ENCODE results near the gene HLA-DOB. TPM values are rescaled to one million over a fixed set of nuclear protein-coding genes. Genes with fewer than 3 reads are reported as not detected.

The HLA-DOB gene
- total and polyA plus RNA-seq, 2 donors (not counting 1 experiment from before 2014, with no cell fraction given), result under 0.01 to 0.49 TPM

DNA sequence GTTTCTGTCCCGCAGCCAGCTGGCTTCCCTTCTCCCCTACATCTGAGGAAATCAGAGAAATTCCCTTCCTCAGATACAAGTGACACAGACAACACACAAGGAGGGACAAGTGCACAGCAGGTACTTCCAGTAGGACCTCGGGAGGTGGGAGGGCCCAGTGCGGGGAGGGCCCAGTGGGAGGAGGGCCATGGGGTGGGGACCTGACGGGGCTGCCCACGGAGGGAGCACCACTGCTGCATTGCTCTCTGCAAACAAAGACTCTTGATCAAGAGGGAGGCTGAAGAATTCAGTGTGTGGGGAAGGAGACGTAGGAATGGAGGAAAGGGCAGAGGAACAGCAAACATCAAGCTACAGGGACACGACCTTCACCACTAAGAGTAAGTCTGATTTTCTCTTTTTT lies 12.7 kb upstream of the HLA-DOB start:
- Histone ChIP-seq H3K79me2 (ENCODE audit: control insufficient read depth, insufficient read depth, low read length) (no peaks in the 10 kb centered on the region), H3K36me3 (ENCODE audit: control insufficient read depth, insufficient read depth, low read length) (peaks cover 6% of the 10 kb centered on the region), H3K9ac (ENCODE audit: insufficient read depth, low read length) (no peak overlapping the region), H3K4me2 (ENCODE audit: extremely low read depth, insufficient read depth, low read length) (no peak overlapping the region), H4K20me1 (ENCODE audit: control insufficient read depth, extremely low read depth, insufficient read depth, low read length) (no peaks in the 10 kb centered on the region), H3K9me3 (ENCODE audit: control insufficient read depth, insufficient read depth, low read depth, low read length) (no peaks in the 10 kb centered on the region), H3K4me3 (replicated peaks in 1 of 4; ENCODE audit: control extremely low read depth in 1 of 4, insufficient read depth in 1 of 4, low read depth in 3 of 4, low read length in 4 of 4) (no peak overlapping the region), H3K27ac (ENCODE audit: insufficient read depth, low read length) (no peak overlapping the region), H2AFZ (ENCODE audit: low read length) (no peak overlapping the region), H3K4me1 (ENCODE audit: control insufficient read depth, extremely low read depth, insufficient read depth, low read length) (no peaks in the 10 kb centered on the region), H3K27me3 (ENCODE audit: control insufficient read depth, insufficient read depth, low read length) (no peaks in the 10 kb centered on the region)
- TF ChIP-seq, protein P1, sequence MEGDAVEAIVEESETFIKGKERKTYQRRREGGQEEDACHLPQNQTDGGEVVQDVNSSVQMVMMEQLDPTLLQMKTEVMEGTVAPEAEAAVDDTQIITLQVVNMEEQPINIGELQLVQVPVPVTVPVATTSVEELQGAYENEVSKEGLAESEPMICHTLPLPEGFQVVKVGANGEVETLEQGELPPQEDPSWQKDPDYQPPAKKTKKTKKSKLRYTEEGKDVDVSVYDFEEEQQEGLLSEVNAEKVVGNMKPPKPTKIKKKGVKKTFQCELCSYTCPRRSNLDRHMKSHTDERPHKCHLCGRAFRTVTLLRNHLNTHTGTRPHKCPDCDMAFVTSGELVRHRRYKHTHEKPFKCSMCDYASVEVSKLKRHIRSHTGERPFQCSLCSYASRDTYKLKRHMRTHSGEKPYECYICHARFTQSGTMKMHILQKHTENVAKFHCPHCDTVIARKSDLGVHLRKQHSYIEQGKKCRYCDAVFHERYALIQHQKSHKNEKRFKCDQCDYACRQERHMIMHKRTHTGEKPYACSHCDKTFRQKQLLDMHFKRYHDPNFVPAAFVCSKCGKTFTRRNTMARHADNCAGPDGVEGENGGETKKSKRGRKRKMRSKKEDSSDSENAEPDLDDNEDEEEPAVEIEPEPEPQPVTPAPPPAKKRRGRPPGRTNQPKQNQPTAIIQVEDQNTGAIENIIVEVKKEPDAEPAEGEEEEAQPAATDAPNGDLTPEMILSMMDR (conservative IDR thresholded peaks at IDR 0.05 in 1 of 2, IDR thresholded peaks at IDR 0.05 in 1 of 2; ENCODE audit: low read depth in 1 of 2, low read length in 2 of 2), result no peak
- no peak for TF ChIP-seq EZH2 (IDR thresholded peaks at IDR 0.05; ENCODE audit: low read length, missing control alignments)
- DNase-seq (ENCODE audit: low read depth in 2 of 2), result no peak

- H3K27ac ChIP-seq (ENCODE audit: insufficient read depth, low read length), result no peak overlapping the region
- no peaks in the 10 kb centered on the region for H3K4me1 ChIP-seq (ENCODE audit: control insufficient read depth, extremely low read depth, insufficient read depth, low read length)
- peaks cover 4% of the 10 kb centered on the region for H3K36me3 ChIP-seq (ENCODE audit: control insufficient read depth, insufficient read depth, low read length)
- no peaks in the 10 kb centered on the region for H4K20me1 ChIP-seq (ENCODE audit: control insufficient read depth, extremely low read depth, insufficient read depth, low read length)
- no peaks in the 10 kb centered on the region for H3K9me3 ChIP-seq (ENCODE audit: control insufficient read depth, insufficient read depth, low read depth, low read length)
- H3K4me3 ChIP-seq (replicated peaks in 1 of 4; ENCODE audit: control extremely low read depth in 1 of 4, insufficient read depth in 1 of 4, low read depth in 3 of 4, low read length in 4 of 4), result no peak overlapping the region
- no peak for DNase-seq (ENCODE audit: low read depth in 2 of 2)
- H3K79me2 ChIP-seq (ENCODE audit: control insufficient read depth, insufficient read depth, low read length), result no peaks in the 10 kb centered on the region
- no peaks in the 10 kb centered on the region for H3K27me3 ChIP-seq (ENCODE audit: control insufficient read depth, insufficient read depth, low read length)
- no peak overlapping the region for H2AFZ ChIP-seq (ENCODE audit: low read length)
- H3K9ac ChIP-seq (ENCODE audit: insufficient read depth, low read length), result no peak overlapping the region
- no peak overlapping the region for H3K4me2 ChIP-seq (ENCODE audit: extremely low read depth, insufficient read depth, low read length)
- TF ChIP-seq, protein P1 (conservative IDR thresholded peaks at IDR 0.05 in 1 of 2, IDR thresholded peaks at IDR 0.05 in 1 of 2; ENCODE audit: low read depth in 1 of 2, low read length in 2 of 2), result no peak
- TF ChIP-seq EZH2 (IDR thresholded peaks at IDR 0.05; ENCODE audit: low read length, missing control alignments), result no peak
Measured at GRCh38 chr6:32827025-32827424, 10.2 kb upstream of the HLA-DOB start.

DNA sequence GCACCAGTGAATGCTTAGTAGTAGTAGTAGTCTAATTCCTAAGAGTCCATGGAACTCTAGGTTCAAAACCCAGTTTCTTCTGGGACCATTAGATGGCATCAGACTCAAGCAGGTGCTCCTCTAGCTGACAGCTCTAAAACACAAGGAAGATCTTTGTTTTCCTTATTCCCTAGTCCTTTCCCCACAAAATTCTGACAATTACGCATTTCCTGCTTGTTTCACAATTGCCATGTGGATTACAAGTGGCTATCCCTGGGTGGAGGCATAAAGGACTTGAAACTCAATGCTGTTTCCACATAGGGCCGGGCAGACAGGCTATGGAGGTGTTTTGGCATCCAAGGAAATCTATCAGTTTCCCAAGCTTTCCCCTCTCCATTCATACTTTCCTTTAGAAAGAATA lies 9.2 kb upstream of the HLA-DOB start:
- no peak for TF ChIP-seq EZH2 (IDR thresholded peaks at IDR 0.05; ENCODE audit: low read length, missing control alignments)
- TF ChIP-seq, protein P1 (conservative IDR thresholded peaks at IDR 0.05 in 1 of 2, IDR thresholded peaks at IDR 0.05 in 1 of 2; ENCODE audit: low read depth in 1 of 2, low read length in 2 of 2), result peak in 1 of 2 donors; percentile 36
- Histone ChIP-seq H3K27me3 (ENCODE audit: control insufficient read depth, insufficient read depth, low read length) (no peaks in the 10 kb centered on the region), H3K9me3 (ENCODE audit: control insufficient read depth, insufficient read depth, low read depth, low read length) (no peaks in the 10 kb centered on the region), H2AFZ (ENCODE audit: low read length) (no peak overlapping the region), H3K36me3 (ENCODE audit: control insufficient read depth, insufficient read depth, low read length) (peaks cover 4% of the 10 kb centered on the region), H3K79me2 (ENCODE audit: control insufficient read depth, insufficient read depth, low read length) (no peaks in the 10 kb centered on the region), H3K4me1 (ENCODE audit: control insufficient read depth, extremely low read depth, insufficient read depth, low read length) (no peaks in the 10 kb centered on the region), H4K20me1 (ENCODE audit: control insufficient read depth, extremely low read depth, insufficient read depth, low read length) (no peaks in the 10 kb centered on the region), H3K4me3 (replicated peaks in 1 of 4; ENCODE audit: control extremely low read depth in 1 of 4, insufficient read depth in 1 of 4, low read depth in 3 of 4, low read length in 4 of 4) (no peak overlapping the region), H3K9ac (ENCODE audit: insufficient read depth, low read length) (no peak overlapping the region), H3K27ac (ENCODE audit: insufficient read depth, low read length) (no peak overlapping the region), H3K4me2 (ENCODE audit: extremely low read depth, insufficient read depth, low read length) (no peak overlapping the region)
- peak; percentile 19 to 68 for DNase-seq (ENCODE audit: low read depth in 2 of 2)
